OCI-M2 (cell line): Measurements from ENCODE around the gene SPRED2.

Experiments used
- DNase-seq: peaks from one replicate; lab custom pipeline; 2025; ENCODE audit not compliant: unreplicated experiment; lab: John Stamatoyannopoulos, UW

Gene SPRED2

DNA sequence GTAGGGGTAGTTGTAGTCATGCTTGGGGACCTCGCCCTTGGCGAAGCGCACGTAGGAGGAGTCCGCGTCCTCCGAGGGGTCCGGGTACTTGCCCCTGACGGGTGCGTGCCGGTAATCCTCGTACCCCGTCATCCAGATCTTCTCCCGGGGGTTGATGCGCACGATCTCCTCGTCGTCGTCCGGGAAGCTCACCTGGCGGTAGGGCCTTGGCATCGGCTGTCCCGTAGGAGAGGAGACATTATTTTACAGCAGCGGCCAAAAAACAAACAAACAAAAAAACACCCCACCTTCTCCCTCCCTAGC, 118.5 kb downstream of the SPRED2 start:
- no peak for DNase-seq

DNA sequence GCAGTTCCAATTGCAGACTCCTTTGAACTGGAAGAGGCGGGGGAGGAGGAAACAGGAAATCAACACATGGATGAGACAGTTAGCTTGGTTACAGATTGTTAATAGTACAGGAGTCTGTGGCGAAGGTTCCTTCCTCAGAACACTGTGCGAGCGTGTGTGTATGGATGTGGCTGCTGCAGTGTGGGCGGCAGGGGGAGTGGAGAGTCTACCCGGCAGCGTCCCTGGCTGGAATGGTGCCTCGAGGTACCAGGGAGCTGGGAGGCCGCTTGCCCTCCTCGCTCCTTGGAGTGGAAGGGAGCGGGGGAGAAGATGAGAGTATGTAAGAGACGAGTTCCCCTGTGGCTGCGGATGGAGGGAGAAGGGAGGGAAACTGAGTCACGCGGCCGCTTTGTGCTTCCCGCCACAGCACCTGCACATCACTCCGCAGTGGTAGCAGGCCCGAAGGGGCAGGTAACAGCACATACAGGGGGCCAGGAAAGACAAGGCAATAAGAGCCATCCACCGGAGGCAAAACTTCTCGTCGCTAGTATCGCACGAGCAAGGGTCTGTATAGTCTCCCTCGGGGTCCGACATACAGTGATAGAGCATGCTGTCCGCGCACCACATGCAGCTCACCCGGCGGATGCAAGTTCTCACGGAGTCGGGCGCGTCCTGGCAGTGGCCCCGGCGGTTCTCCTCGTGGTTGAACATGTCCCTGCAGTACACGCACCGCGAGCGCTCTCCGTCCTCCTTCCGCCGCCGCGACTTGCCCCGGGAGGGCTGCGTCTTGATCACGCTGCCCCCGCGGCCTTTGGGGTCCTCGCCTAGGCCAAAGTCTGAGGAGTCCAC, 119.1 kb downstream of the SPRED2 start:
- no peak for DNase-seq

DNA sequence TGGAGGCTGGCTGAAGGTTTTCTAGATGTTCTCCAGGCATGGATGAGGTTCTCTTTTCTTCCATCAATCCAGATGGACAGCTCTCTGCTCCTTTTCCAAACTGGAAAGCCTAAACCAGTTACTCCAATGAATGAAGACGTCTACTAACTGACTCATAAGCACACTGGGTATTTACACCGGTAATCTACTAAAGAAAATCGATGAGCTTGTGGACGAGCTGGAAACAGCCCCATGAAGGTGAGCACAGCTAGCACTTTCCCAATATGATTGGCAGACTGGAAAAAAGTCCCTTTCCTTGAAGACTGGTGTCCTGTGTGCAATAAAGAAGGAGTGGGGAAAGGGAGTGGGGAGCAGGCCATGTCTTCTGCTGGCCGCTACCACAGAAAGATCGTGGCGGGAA, 120.8 kb downstream of the SPRED2 start:
- no peak for DNase-seq

DNA sequence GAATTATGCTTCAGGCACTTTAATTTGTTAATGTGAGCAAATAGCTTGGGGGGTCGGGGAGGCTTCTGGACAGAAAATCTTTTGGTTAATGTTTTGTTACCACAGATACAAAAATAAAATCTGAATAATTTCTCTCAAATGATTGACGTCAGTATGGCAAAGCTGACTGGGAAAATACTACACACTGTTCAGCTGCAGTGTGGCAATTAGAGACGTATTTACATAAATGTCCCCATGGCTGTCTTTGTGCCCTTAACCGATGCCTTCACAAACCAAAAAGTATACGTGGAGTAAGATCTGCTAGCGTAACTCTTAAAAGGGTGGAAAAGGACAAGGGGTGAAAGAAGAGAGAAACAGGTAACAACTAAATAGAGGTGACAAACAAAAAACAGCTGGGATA, 121.3 kb downstream of the SPRED2 start:
- DNase-seq: no peak

DNA sequence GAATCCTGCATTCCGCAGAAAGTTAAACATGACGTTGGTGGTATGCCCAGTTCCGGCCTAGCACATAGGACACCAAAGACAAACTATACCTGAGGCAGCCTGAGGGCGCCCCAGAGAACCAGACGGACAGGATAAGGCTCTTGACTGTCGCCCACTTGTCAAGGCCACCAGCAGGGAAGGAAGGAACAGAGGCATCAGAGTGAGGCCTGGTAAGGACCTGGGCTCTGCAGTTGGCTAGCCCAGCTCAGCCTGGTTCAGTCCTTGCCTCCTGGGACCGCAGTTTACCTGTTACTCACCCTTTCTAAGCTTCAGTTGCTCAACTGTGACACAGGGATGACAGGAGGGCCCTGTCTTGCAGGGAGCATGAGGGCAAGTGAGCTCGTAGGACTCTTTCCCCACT, 122.7 kb downstream of the SPRED2 start:
- DNase-seq: no peak

DNA sequence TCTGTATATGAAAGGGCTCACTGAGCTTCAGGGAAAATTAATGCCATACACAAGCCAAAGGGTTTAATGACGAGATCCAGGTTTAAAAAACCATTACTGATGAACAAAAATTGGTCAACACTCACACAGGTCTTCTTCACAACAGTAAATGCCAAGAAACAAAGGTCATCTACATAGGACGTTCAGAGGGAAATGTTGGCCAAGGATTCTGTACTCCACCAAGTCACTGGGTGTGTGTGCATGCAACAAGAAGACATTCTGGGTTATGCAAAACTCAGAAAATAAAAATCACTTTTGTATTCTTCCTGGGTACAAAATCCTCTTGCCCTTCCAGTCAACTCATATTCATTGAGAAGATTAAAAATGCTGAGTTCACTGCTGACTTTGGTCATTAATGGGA, 126.5 kb downstream of the SPRED2 start:
- no peak for DNase-seq

DNA sequence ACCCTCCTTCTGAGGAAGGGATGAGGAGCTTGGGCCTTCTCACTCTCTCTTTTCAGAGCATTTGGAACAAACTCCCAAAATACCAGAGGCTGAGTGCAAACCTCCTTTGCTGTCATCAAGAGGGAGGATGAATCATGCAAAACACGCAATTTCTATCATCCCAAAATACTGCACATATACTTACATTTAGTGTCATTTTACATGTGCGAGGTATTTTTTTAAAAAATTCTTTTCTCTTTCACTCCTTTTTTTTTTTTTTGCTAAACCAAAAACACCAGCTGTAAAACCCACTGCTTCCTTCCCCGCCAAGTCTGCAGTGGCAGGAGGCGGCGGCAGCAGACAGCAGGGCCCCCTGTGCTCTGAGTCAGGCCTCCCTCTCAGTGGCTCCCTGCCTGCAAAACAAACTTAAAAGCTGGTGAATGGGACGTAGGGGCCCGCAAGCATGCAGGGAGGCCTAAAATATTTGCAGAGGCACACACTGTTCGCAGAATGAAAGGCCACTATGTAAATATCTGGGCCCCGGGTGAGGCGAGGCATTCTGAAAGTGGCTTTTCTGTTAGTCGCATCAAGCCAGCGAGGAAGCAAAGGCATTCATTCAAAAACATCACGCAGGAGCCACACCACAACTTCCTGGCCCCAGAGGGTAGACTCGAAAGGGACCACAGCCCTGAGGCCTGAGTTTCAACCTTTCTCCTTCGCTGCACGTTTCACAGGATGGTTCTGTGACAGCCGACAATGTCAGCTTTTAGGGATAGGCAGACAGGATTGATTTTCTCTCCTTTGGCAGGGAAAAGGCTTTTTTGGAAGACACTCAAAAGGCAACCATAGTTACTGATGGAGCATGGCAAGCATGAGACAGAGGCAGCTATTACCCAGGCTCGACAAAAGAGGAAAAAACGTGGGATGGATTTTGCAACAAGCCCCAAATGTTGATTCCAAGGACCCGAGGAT, 131.4 kb downstream of the SPRED2 start:
- no peak for DNase-seq

DNA sequence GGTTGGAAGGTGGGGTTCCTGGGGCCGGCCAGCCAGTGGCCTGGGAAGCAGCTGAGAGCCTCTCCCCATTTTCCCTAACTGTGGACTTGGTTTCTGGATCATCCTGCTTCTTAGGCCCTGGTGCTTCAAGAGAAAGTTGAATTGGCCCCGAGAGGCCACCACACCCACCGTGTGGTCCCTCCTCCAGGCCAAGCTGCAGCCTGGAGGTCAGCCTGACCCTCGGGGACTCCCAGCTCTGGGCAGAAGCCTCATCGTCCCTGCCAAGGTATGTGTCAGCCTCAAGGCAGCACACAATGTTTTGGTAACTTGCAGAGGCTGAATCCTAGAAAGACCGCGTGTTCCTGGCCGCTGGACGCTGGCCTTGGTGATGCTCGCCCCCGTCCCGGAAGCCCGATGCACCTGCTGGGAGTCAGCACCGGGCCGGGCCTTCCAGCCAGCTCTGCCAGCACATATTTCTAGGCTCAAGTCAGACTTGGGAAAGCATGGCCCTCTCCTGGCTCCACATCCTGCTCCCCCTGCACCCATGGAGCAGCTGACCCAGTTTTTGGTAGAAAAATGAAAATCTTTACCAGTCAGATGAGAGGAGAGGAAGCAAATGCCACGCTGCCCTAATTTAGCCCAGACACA, 132.2 kb downstream of the SPRED2 start:
- DNase-seq: no peak

DNA sequence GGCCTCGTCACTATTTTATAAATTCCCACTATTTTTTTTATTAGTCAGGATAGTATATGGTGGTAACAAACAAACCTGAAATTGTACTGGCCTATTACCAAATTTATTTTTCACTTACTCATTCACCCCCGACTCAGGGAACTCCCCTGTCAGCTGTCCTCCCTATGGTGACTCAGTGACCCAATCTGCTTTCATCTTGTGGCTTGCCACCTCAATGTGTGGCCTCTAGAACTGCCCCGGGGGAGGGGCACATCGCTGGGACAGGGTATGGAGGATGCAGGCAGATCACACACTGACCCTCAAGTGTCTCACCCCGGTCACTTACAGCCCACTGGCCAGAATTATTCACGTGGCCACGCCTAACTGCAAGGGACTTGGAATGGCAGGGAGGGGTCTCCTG, 133.2 kb downstream of the SPRED2 start:
- DNase-seq: no peak

DNA sequence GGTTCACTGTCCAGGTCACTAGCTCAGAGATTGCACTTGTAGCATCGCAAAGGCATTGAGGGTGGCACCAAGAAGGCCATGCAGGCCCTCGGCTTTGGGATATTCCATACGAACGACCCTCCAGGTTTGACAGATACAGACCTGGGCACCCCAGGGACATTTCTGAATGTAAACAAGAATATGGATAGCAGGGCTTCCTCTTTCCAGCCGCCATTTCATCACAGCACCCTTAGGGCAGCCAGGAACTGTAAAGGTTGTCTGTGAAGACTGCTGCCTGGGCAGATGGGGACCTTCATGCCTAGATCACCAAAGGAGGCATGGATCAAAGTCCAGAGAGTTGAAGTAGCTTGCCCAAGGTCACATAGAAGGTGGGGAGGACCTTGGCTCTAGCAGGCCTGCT, 134.3 kb downstream of the SPRED2 start:
- no peak for DNase-seq

DNA sequence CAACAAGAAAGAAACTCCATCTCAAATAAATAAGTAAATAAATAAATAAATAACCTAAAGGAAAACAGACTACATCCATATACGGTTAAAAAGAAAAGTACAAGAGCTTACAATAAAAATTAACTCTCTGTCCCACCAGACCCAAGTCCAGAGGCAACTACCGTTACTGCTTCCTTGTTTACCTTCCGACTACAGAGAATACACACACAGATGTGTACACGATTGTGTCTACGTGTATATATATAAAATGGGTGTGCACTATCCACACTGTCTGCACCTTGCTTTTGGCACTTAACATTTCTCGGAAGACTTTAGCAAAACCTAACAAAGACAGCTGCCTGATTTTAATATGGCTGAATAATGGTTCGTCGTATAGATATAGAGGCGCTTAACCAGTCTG, 134.9 kb downstream of the SPRED2 start:
- no peak for DNase-seq

DNA sequence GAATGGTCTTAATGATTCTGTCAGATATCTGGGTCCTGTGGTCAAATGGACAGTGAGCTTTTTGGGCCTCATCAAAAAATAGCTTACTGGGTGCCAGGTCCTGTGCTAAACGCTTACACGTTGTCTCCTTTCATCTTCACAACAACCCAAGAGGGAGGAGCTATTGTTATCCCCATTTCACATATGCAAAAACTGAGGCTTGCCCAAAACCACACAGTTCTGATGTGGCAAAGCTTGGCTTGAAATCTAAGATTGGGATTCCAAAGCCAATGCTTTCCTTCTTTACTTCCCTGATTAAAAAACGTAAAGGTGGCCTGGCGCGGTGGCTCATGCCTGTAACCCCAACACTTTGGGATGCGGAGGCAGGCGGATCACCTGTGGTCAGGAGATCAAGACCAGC, 135.4 kb downstream of the SPRED2 start:
- DNase-seq: no peak

DNA sequence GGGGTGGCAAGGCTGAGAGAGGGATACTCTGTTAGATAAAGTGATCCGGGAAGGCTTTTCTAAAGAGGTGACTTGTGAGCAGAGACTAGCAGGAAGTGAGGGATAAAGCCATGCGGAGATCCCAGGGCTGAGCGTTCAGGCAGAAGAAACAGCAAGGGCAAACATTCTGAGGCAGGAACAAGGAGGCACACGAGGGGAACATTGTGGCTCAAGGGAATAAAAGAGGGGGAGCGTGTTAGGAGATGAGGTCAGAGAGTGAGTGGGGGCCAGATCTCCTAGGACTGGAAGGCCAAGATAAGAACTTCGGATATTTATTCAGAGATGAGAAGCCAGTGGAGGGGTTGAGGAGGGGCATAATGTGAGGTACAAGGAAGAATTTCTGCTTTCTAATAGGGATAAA, 137.7 kb downstream of the SPRED2 start:
- no peak for DNase-seq

DNA sequence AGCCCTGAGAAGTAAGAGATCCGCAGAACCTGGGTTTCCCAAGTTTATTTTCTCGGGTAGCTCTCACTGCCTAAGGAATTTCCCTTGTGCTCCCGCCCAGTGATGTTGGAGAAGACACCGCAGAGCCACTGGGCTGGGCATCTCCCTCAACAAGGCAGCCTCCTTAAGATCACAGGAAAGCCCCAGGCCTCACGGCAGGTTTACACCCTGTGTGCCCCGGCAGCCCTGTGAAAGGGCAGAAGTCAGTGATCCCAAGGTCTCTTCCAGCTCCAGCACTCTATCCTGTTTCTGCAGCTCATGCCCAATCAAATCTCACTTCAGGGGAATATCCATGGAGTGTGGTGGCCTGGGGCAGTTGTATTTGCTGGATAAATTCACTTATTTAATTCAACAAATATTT, 138.3 kb downstream of the SPRED2 start:
- no peak for DNase-seq

DNA sequence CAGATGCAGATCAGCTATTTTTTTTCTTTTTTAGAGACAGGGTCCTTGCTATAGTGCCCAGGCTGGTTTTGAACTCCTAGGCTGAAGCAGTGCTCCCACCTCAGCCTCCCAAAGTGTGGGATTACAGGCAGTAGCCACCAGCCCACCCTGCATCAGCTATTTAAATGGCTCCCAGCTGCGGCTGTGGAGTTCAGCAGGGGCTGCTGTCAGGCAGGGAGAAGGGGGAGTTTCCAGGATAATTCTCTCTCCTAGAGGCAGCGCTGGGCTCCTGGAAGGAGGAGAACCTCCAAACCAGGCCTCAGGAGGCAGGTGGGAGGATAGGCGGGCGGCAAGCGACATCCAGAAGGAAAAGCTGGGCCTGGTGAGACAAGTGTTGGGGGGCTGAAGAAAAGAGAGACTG, 139.0 kb downstream of the SPRED2 start:
- no peak for DNase-seq

DNA sequence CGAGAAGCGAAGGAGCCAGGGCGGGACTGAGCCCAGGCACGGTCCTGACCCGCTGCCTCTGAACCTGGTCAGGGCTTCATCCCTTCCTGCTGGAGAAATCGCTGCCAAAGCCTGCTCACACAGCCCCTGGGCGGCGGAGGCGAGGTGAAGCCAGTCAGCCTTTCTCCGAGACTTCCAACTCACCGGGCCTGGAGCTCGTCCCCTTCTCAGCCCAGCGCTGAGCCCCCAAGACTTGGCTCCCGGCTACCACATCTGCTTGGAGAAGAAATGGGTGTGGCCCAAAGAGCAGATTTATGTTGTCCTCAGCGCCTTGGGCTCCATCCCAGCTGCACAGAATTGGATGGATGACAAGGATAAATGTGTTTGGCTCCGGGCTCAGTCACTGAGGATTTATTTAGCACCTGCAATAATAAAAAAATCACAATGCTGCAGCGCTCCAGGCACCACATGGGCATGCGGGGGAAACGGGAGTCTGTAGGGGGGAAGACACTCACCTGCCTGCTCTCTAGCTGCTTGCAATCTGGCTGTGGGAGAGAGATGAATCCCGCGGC, 139.9 kb downstream of the SPRED2 start:
- no peak for DNase-seq

DNA sequence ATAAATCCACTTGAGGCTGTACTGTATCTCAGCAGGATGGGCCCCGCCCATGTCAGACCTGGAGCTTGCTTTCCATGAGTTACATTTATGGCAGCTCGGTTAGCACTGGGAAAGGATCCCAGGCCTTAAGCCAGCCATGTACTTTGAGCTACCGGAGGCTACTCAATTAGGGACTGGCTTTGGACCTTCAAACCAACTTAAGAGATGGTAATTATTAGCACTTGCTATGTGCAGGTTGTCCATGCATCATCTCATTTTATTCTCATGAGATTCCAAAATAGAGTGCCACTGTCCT, 140.3 kb downstream of the SPRED2 start:
- DNase-seq: no peak

DNA sequence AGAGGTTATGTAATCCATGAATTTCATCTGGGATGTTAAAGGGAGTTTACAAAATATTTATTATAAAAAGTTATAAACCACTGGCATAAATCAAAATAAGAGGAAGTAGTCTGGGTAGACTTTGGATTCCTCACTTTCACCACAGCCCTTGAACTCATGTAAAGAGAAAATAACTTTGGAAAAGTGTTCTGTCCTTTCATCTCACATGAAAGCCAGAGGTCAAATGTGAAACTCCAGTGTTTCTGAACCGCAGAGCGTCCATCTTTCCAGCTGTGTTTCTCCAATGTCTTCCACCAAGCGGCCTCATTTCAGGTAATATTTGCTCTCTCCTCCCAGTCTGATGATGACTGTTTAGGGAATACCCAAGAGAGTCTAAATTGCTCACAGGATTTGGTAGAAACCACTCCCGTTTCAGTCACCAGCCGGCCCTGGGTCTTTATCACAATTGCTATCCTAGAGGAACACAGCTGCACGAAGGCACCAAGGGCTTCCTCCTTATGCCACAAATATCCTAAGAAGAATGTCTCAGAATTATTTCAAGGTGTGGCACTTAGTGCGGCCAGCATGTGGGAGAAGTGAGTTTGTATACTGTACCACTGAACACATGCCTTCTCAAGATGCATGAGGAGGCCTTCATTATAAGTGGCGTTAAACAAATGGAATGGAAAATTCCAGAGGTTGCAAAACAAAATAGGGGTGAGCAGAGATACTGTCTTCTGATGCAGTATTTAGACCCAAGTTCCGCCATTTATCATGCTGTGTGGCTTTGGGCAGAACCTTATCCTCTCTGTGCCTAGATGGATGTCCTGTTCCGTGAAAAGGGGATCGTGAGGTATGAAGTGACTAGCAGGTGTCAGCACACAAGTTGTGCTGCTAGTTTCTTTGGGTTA, 140.9 kb downstream of the SPRED2 start:
- no peak for DNase-seq

DNA sequence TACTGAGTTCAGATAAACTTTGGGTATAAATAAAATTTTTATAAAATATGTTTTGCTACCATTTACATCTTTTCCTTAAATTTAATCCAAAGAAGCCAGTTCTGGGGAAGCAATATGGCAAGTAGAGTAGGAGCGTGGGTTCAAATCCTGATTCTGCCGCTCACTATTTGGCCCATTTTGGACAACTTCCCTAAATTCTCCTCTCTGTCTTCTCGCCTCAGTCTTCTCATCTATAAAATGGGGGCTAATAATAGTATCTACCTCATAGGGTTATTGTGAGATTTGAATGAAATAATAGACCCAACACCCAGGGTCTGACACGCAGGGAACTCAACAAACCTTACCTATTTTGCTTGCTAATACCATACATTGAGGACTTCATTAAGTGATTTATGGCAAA, 145.0 kb downstream of the SPRED2 start:
- DNase-seq: no peak

DNA sequence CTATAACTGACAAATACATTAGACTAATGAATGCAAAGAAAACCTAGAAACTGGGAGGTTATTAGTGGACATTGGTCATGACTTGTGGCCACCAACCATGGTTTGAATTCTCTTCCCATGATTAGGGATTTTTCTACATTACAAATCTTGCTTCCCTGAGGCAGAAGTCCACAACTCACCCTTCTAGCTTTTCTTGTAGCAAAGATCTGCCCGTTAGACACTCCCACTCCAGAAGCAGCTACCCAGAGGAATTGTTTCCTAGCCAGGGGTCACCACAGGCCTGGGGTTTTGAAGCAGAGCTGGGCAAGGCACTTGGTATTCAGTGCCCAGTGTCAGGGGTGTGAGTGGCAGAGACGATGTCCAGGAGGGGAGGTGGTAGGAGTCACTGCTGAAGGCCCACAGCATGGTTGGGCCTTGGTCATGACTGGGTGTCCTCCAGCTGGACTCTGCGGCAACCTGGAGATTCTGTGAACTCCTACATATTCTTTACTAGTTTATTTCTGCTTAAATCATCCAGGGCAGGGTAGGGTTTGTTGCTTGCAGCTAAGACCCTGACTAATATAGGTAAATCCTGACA, 149.8 kb downstream of the SPRED2 start:
- DNase-seq: no peak
